NCI-H1930 (cell line): ENCODE data around the gene TMEM43.

Experiments used
- DNase-seq, 2 experiments: peaks; one replicate each; lab custom pipeline; 2025; lab: John Stamatoyannopoulos, UW

Gene TMEM43

GRCh38 chr3:14151471-14152083, 26.7 kb downstream of the TMEM43 start:
- DNase-seq, result no peak

GRCh38 chr3:14152233-14152962, 27.5 kb downstream of the TMEM43 start:
- DNase-seq, result no peak

- no peak for DNase-seq
Observed at GRCh38 chr3:14152963-14153355, 28.1 kb downstream of the TMEM43 start.

- DNase-seq, result no peak
Observed at GRCh38 chr3:14153663-14154062, 28.8 kb downstream of the TMEM43 start.

GRCh38 chr3:14154276-14154675, 29.4 kb downstream of the TMEM43 start:
- DNase-seq, result no peak

- DNase-seq, result no peak
Observed at GRCh38 chr3:14154895-14155440, 30.1 kb downstream of the TMEM43 start.

- no peak for DNase-seq
Observed at GRCh38 chr3:14156201-14156600, 31.3 kb downstream of the TMEM43 start.

- no peak for DNase-seq
Observed at GRCh38 chr3:14156843-14157561, 32.1 kb downstream of the TMEM43 start.

- DNase-seq, result no peak
Observed at GRCh38 chr3:14157951-14158350, 33.1 kb downstream of the TMEM43 start.

GRCh38 chr3:14158370-14158769, 33.5 kb downstream of the TMEM43 start:
- DNase-seq, result no peak

GRCh38 chr3:14159426-14159825, 34.6 kb downstream of the TMEM43 start:
- DNase-seq, result no peak

- no peak for DNase-seq
Observed at GRCh38 chr3:14161282-14161681, 36.4 kb downstream of the TMEM43 start.

- no peak for DNase-seq
Observed at GRCh38 chr3:14162178-14162577, 37.3 kb downstream of the TMEM43 start.

- no peak for DNase-seq
Observed at GRCh38 chr3:14166877-14167603, 42.2 kb downstream of the TMEM43 start.

- DNase-seq, result no peak
Observed at GRCh38 chr3:14169435-14169834, 44.6 kb downstream of the TMEM43 start.

GRCh38 chr3:14169871-14170270, 45.0 kb downstream of the TMEM43 start:
- DNase-seq, result no peak

- DNase-seq, result no peak
Observed at GRCh38 chr3:14170531-14171159, 45.8 kb downstream of the TMEM43 start.

- DNase-seq, result no peak
Observed at GRCh38 chr3:14172496-14172895, 47.6 kb downstream of the TMEM43 start.

GRCh38 chr3:14174483-14174882, 49.6 kb downstream of the TMEM43 start:
- no peak for DNase-seq

GRCh38 chr3:14175383-14176037, 50.7 kb downstream of the TMEM43 start:
- no peak for DNase-seq

GRCh38 chr3:14177580-14178246, 52.9 kb downstream of the TMEM43 start:
- no peak for DNase-seq
